K562 (cell line): ENCODE results near the gene SLC44A1. TPM values are rescaled to one million over a fixed set of nuclear protein-coding genes. Genes with fewer than 3 reads are reported as not detected.

Experiments used
- ATAC-seq: fragments of 200-7000 bp; cut with Tn5 transposase; 3 replicates; pipeline ENCODE4 v1.9.1; 2020; ENCODE audit warnings: moderate library complexity
- BruUV-seq: library from RNA; stranded (reverse); fragments of 400-500 nt; replicated peaks from 2 replicates; lab custom pipeline; 2021; lab: Mats Ljungman, UMichigan
- CTCF ChIA-PET: fragments of 300-600 bp; formaldehyde crosslinking; extraction: SDS; loops from one replicate; lab custom pipeline; 2021; ENCODE audit warnings: low intra/inter-chr PET ratio; lab: Yijun Ruan, JAX
- POLR2A ChIA-PET: fragments of 300-600, 350-650 bp; sonication (Branson Sonifier 250); formaldehyde crosslinking; extraction: SDS; loops from one replicate; lab custom pipeline; 2021; ENCODE audit warnings: antibody characterized with exemption, inconsistent platforms; lab: Yijun Ruan, JAX
- DNase-seq, 4 experiments: peaks; one replicate each; pipeline versions ENCODE4 v3.0.0 to v3.0.0-alpha.2; 2011 to 2018; ENCODE audit warnings: low spot score in 3 of 4, mixed read lengths in 3 of 4; ENCODE audit errors: extremely low read depth in 1 of 4
- FAIRE-seq: peaks from 2 replicates; lab custom pipeline; 2011; peaks lifted over from hg19 to GRCh38; lab: Jason Lieb, UNC
- H2AFZ ChIP-seq: 2 replicates; pipeline ENCODE4 v1.6.0; 2011; ENCODE audit warnings: low read depth, low read length, control low read depth, inconsistent platforms
- H3K27ac ChIP-seq: fragments of 200-600 bp; 3 replicates; pipeline ENCODE4 v1.8.0; 2011; ENCODE audit warnings: low read depth, mild to moderate bottlenecking, control low read depth, inconsistent platforms, low read length, moderate library complexity, mixed read lengths; ENCODE audit errors: extremely low read depth
- H3K27me3 ChIP-seq, 2 experiments: fragments of 300-600 bp in 1 of 2; 2 replicates in 1 of 2; 3 replicates in 1 of 2; pipeline versions ENCODE4 v1.6.0 to v1.8.0; 2011; ENCODE audit warnings: inconsistent platforms in 2 of 2, low read length in 2 of 2, mild to moderate bottlenecking in 1 of 2, mixed read lengths in 1 of 2, moderate library complexity in 1 of 2; ENCODE audit not compliant: control insufficient read depth in 2 of 2, insufficient read depth in 2 of 2
- H3K36me3 ChIP-seq: fragments of 300-600 bp; 3 replicates; pipeline ENCODE4 v1.8.0; 2011; ENCODE audit warnings: mild to moderate bottlenecking, low read length, inconsistent platforms; ENCODE audit not compliant: control insufficient read depth, insufficient read depth
- H3K4me1 ChIP-seq, 2 experiments: fragments of 200-600 bp in 1 of 2; replicated peaks in 1 of 2; 2 replicates in 1 of 2; 3 replicates in 1 of 2; pipeline versions ENCODE4 v1.5.1 to v1.8.0; 2011; ENCODE audit warnings: inconsistent platforms in 2 of 2, low read length in 2 of 2, mild to moderate bottlenecking in 1 of 2, mixed read lengths in 1 of 2, moderate library complexity in 1 of 2; ENCODE audit not compliant: control insufficient read depth in 2 of 2, insufficient read depth in 2 of 2
- H3K4me2 ChIP-seq: 2 replicates; pipeline ENCODE4 v1.6.1; 2011; ENCODE audit warnings: low read length, control low read depth, inconsistent platforms, mixed read lengths; ENCODE audit not compliant: insufficient read depth
- H3K4me3 ChIP-seq: fragments of 200-600 bp; sonication (generic), shearing (Covaris generic); 2 replicates; pipeline ENCODE4 v1.5.1; 2016; ENCODE audit warnings: control low read depth, inconsistent platforms
- H3K79me2 ChIP-seq: fragments of 200-600 bp; 3 replicates; pipeline ENCODE4 v1.8.0; 2011; ENCODE audit warnings: low read length, inconsistent platforms; ENCODE audit not compliant: control insufficient read depth, insufficient read depth
- H3K9ac ChIP-seq, 2 experiments: 2 replicates each; pipeline versions ENCODE4 v1.6.0 to v1.6.1; 2011; ENCODE audit warnings: low read depth in 2 of 2, low read length in 2 of 2, control low read depth in 1 of 2, inconsistent platforms in 1 of 2, mild to moderate bottlenecking in 1 of 2, mixed read lengths in 1 of 2; ENCODE audit not compliant: insufficient read depth in 1 of 2
- H3K9me1 ChIP-seq: one replicate; pipeline ENCODE4 v1.6.0; 2011; ENCODE audit warnings: inconsistent platforms, mild to moderate bottlenecking, low read length, moderate library complexity; ENCODE audit not compliant: control insufficient read depth, insufficient read depth
- H3K9me3 ChIP-seq: replicated peaks from 2 replicates; pipeline ENCODE4 v1.5.1; 2011; ENCODE audit warnings: low read depth, low read length, inconsistent platforms; ENCODE audit not compliant: control insufficient read depth, insufficient read depth
- H4K20me1 ChIP-seq: replicated peaks from 2 replicates; pipeline ENCODE4 v1.6.1; 2011; ENCODE audit warnings: low read length, inconsistent platforms, mixed read lengths; ENCODE audit not compliant: control insufficient read depth, insufficient read depth
- ELK1 ChIP-seq: sonication (generic); formaldehyde crosslinking; IDR thresholded peaks from 2 replicates; pipeline ENCODE4 v1.8.1; 2022; ENCODE audit warnings: missing genetic modification reagents
- GTF2B ChIP-seq: IDR thresholded peaks from 2 replicates; pipeline ENCODE4 v1.6.1; 2011; ENCODE audit not compliant: insufficient read length; ENCODE audit errors: extremely low read depth
- HBP1 ChIP-seq: fragments of 450-650 bp; formaldehyde crosslinking; IDR thresholded peaks from 2 replicates; pipeline ENCODE4 v1.4.0; 2022; ENCODE audit warnings: missing genetic modification characterization
- HLTF ChIP-seq: fragments of 450-650 bp; IDR thresholded peaks from 2 replicates; pipeline ENCODE4 v1.6.1; 2016
- IFI16 ChIP-seq: fragments of 250-450 bp; sonication (Bioruptor Pico); IDR thresholded peaks from 2 replicates; pipeline ENCODE4 v2.1.2; 2022; ENCODE audit warnings: mild to moderate bottlenecking, inconsistent platforms
- IRF2 ChIP-seq: sonication (generic); formaldehyde crosslinking; IDR thresholded peaks from 2 replicates; pipeline ENCODE4 v1.8.1; 2022; ENCODE audit warnings: mild to moderate bottlenecking, missing genetic modification reagents
- PHB2 ChIP-seq: fragments of 450-650 bp; IDR thresholded peaks from 2 replicates; pipeline ENCODE4 v1.6.1; 2017; ENCODE audit warnings: low read depth
- RAD51 ChIP-seq: fragments of 450-650 bp; IDR thresholded peaks from 2 replicates; pipeline ENCODE4 v1.7.1; 2016; ENCODE audit warnings: low read depth, mild to moderate bottlenecking, borderline replicate concordance
- SMAD2 ChIP-seq: fragments of 150-350 bp; IDR thresholded peaks from 2 replicates; pipeline ENCODE4 v1.6.1; 2014; ENCODE audit warnings: low read depth, mild to moderate bottlenecking, low read length
- SPI1 ChIP-seq: IDR thresholded peaks from 2 replicates; pipeline ENCODE4 v1.6.1; 2011; ENCODE audit warnings: low read depth, low read length, control low read depth, borderline replicate concordance
- TAF15 ChIP-seq: fragments of 200-400 bp; formaldehyde crosslinking; IDR thresholded peaks from 2 replicates; pipeline ENCODE4 v1.6.1; 2017; ENCODE audit warnings: mild to moderate bottlenecking, low read depth, low read length, moderate library complexity
- TBP ChIP-seq: optimal IDR thresholded peaks from 2 replicates; pipeline ENCODE3; 2011; ENCODE audit warnings: low read depth, low read length, improper control_type of control experiment
- ZNF77 ChIP-seq: fragments of 250-450 bp; sonication (Bioruptor Pico); IDR thresholded peaks from 2 replicates; pipeline ENCODE4 v1.5.0; 2020
- WGBS: fragments of 100-300 bp; shearing (Covaris generic); methylation state at CpG from one replicate; pipeline ENCODE4 v1.1.6; 2016; ENCODE audit warnings: low coverage, mixed read lengths; ENCODE audit not compliant: insufficient coverage; ENCODE audit errors: missing lambda C conversion rate; 5-methylcytosine and 5-hydroxymethylcytosine counted together
- in situ Hi-C: fragments of 300-500 bp; cut with MboI; formaldehyde crosslinking; loops from 4 replicates; pipeline ENCODE4 v1.15.0; 2018; ENCODE audit warnings: inconsistent platforms, mixed read lengths
- intact Hi-C: fragments of 100-400 bp; cut with micrococcal nuclease; formaldehyde crosslinking; loops from 2 replicates; pipeline ENCODE4 v1.14.2; 2022
- polyA plus RNA-seq, 8 experiments: library from polyadenylated mRNA; depleted of rRNA in 4 of 8; stranded (reverse) in 5 of 8; unstranded in 3 of 8; fragments of >200 nt; fragmentation: Nextera tagmentation in 2 of 8; fragmentation: Illumina TruSeq in 1 of 8; extraction: Ambion mirVana in 2 of 8; extraction: Trizol in 1 of 8; gene quantifications; 2 replicates each; pipeline versions ENCODE4 v1.2.1 to v1.2.3, GENCODE V29; 2011 to 2014; ENCODE audit warnings: inconsistent platforms in 1 of 8, missing spikeins in 1 of 8
- total RNA-seq, 7 experiments: library from RNA; depleted of rRNA in 6 of 7; stranded (reverse); fragments of >200 nt in 6 of 7; fragmentation: Illumina TruSeq in 2 of 7; extraction: Trizol in 2 of 7; gene quantifications; 2 replicates each; pipeline versions ENCODE4 v1.2.1 to v1.2.3, GENCODE V29; 2011 to 2021; ENCODE audit warnings: low replicate concordance in 1 of 7

The SLC44A1 gene
- total and polyA plus RNA-seq, 9 of the 15 experiments (the other 6 are each of a cell fraction or from before 2014, with no cell fraction given) = 0.11 to 0.59 (median 0.30) TPM

GRCh38 chr9:105318729-105319191 is 74.3 kb downstream of the SLC44A1 start:
- ATAC-seq = no peak
- Histone ChIP-seq H3K4me1 (no peaks in the 10 kb centered on the region), H3K27me3 (no peaks in the 10 kb centered on the region), H3K27ac (no peak overlapping the region), H3K79me2 (no peaks in the 10 kb centered on the region), H4K20me1 (no peaks in the 10 kb centered on the region), H2AFZ (no peak overlapping the region), H3K4me2 (no peak overlapping the region), H3K9me3 (no peaks in the 10 kb centered on the region), H3K9ac (no peak overlapping the region), H3K9me1 (no peaks in the 10 kb centered on the region), H3K4me3 (no peak overlapping the region), H3K36me3 (no peaks in the 10 kb centered on the region)
- intact Hi-C loops (no loop called here), in situ Hi-C loops (no loop called here)
- ChIA-PET CTCF (no interaction called here), POLR2A (no interaction called here)
- TF ChIP-seq SPI1 (0 out of 2 replicates have a peak, but pooled peaks have one; percentile 28), TAF15 (no peak)
- FAIRE-seq = no peak
- no TSS peak for BruUV-seq
- DNase-seq = no peak
- WGBS = 0% methylated on average over 4 of the region's 4 CpGs

- no peak for ATAC-seq
- TF ChIP-seq ELK1 (CRISPR knock-in tag) (no peak), PHB2 (no peak), GTF2B (no peak), RAD51 (no peak), TBP (no peak), ZNF77 (CRISPR knock-in tag) (no peak), HBP1 (CRISPR knock-in tag) (no peak), HLTF (no peak), IFI16 (CRISPR knock-in tag) (no peak), SMAD2 (no peak), IRF2 (CRISPR knock-in tag) (no peak)
- TF ChIP-seq, all 486 proteins: peak for 0
- CTCF ChIA-PET = no interaction called here
- Histone ChIP-seq H3K4me3 (no peak overlapping the region), H2AFZ (no peak overlapping the region), H3K4me2 (no peak overlapping the region), H3K4me1 (no peaks in the 10 kb centered on the region), H3K9ac (no peak overlapping the region), H3K27me3 (no peaks in the 10 kb centered on the region), H4K20me1 (no peaks in the 10 kb centered on the region), H3K9me1 (no peaks in the 10 kb centered on the region), H3K79me2 (no peaks in the 10 kb centered on the region), H3K9me3 (no peaks in the 10 kb centered on the region), H3K27ac (no peak overlapping the region), H3K36me3 (no peaks in the 10 kb centered on the region)
- intact Hi-C loops (no loop called here), in situ Hi-C loops (no loop called here)
- no peak for DNase-seq
- FAIRE-seq = no peak
- POLR2A ChIA-PET = no interaction called here
- BruUV-seq = no TSS peak
- 0% methylated on average over 5 of the region's 5 CpGs for WGBS
Observed at GRCh38 chr9:105319202-105319813, 74.9 kb downstream of the SLC44A1 start.
